NCI-H128 (cell line): Measurements from ENCODE around the gene SRM.
A peak's percentile ranks its signal among the peaks of the same experiment; 100 is the strongest.
"Not testable (repeated sequence)": the region's sequence is repeated elsewhere in the genome, so short reads cannot be mapped to it uniquely, and the experiment has no call there.

Experiments
- DNase-seq: peaks from one replicate; lab custom pipeline; 2025; ENCODE audit not compliant: unreplicated experiment; lab: John Stamatoyannopoulos, UW

The SRM gene

DNA sequence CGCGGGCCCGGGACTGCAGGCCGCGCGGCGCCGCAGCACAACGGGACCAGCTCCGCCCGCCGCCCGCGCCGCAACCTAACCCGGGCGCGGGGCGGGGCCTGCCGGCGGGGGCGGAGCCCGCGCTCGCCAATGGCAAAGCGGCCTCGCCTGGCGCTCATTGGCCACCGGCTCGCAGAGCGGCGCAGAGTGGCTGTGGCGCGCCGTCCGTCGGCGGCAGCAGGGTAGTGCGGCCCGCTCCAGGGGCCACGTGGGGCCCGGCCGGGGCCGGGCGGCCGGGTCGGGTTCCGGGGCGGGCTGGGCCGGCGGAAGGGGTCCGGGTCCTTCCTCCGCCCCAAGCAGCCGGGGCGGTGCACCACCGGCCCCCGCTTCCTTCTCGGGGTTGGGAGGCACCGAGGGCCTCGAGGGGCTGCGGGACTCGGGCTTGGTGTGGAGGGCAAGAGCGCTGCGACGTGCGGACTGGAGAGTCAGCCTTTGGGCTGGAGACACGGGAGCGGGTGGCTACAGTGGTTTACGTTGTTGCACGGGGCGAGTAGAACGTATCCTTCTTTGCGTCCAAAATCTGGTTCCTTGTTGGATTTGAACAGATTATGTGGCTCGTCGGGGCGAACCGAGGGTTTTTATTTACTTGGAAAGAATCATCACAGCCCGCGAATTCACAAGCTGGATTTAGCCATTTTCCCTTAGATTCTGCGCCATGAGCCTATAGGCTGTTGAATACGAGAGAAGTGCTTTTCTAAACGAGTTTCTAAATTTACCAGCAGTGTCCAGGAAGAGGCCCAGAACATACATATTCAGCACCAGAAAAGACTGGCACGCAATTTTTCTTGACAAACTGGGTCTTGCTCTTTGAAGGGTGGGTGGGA, at the start of gene SRM:
Gene SRM, minus strand, starts transcription at position 51 of the 863 bp plus-strand sequence. CDS start 75 bp downstream, outside the sequence.
- DNase-seq, result peak; percentile 89

DNA sequence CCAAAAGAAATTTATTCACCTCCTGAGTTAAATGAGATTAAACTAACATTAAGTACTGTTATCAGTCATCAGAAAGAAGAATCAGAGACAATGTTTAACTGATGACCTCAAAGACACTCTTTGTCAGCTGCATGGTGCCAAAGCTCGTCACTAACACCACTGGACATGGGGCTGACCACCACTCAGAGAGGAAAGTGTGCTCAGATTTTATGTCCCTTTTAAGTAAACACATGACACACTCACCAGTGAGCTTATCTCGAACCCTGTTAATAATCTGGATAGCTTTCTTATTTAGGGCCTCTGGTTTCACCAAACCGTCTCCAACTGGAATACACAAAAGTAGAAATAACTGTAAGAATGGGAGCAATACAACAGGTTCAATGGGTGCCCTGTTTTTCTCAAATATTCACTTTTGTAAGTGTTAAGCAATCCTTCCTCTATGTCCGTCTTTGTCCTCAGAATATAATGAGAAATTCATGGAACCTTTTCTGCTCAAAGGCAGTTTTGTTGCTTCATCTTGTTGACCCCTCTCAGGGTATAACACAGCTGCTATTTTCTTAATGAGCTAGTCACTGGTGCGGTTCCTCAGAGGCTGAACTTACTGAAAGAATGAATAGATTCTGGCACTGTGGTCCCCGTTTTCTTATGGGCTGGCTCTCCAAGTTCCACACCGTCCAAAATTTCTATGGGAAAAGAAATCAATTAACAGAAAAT, 49.4 kb upstream of the SRM start:
- no peak for DNase-seq

GRCh38 chr1:11107599-11107998, 47.8 kb upstream of the SRM start:
- no peak for DNase-seq

- DNase-seq, result no peak
Observed at GRCh38 chr1:11105586-11105985, 45.8 kb upstream of the SRM start.

- DNase-seq, result no peak
Observed at GRCh38 chr1:11101347-11101746, 41.5 kb upstream of the SRM start.

DNA sequence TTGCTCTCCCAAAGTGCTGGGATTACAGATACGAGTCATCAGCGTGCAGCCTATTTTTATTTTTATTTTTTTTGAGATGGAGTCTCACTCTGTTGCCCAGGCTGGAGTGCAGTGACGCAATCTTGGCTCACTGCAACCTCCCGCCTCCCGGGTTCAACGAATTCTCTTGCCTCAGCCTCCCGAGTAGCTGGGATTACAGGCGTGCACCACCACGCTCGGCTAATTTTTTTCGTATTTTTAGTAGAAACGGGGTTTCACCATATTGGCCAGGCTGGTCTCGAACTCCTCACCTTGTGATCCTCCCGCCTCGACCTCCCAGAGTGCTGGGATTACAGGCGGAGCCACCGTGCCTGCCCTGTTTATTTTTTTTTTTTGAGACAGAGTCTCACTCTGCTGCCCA, 41.0 kb upstream of the SRM start:
- DNase-seq, result not testable (repeated sequence)

GRCh38 chr1:11100149-11100493, 40.3 kb upstream of the SRM start:
- DNase-seq, result no peak

DNA sequence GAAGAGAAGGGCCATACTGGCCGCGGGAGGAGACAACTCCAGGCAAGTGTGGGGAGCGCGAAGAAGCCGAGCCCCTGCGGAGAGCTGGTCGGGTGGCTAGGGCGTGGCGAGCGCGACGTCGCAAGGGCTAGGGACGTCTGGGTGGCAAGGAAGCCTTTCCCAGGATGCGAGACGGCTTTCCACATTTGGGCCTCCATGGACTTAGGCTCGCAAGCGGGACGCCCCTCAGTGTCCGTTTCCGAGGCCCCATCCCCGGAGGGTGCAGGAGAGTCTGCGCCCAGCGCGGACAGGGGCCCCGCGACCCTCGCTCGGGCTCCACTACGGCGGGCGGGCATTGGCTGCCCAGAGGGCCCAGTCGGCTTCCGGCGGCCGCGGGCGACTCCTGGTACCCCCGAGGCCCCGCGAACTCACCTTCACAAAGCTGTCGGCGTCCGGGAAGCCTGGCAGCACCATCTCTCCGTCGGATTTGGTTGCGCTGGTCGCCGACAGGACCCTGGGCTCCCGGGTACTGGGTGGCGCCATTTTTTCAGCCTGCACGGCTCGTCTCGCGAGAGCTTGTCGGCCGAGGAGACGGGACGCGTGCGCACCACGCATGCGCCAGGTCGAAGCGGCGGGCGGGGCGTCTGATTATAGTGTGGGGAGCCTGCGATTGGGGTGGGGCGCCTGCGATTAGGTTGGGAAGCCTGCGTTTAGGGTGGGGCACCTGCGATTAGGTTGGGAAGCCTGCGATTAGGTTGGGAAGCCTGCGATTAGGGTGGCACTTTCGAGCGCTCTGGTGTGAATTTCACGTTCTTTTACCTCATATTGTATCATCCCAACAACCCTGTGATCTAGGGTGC, 39.7 kb upstream of the SRM start, which contains the start of gene EXOSC10:
Gene EXOSC10, minus strand, starts transcription at position 560 of the 839 bp plus-strand sequence. Its CDS starts 38 bp downstream, at position 522.
- peak; percentile 92 for DNase-seq

- no peak for DNase-seq
Observed at GRCh38 chr1:11098931-11099309, 39.1 kb upstream of the SRM start.

DNA sequence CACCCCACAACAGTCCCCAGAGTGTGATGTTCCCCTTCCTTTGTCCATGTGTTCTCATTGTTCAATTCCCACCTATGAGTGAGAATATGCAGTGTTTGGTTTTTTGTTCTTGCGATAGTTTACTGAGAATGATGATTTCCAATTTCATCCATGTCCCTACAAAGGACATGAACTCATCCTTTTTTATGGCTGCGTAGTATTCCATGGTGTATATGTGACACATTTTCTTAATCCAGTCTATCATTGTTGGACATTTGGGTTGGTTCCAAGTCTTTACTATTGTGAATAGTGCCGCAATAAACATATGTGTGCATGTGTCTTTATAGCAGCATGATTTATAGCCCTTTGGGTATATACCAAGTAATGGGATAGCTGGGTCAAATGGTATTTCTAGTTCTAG, 24.0 kb upstream of the SRM start:
- not testable (repeated sequence) for DNase-seq

DNA sequence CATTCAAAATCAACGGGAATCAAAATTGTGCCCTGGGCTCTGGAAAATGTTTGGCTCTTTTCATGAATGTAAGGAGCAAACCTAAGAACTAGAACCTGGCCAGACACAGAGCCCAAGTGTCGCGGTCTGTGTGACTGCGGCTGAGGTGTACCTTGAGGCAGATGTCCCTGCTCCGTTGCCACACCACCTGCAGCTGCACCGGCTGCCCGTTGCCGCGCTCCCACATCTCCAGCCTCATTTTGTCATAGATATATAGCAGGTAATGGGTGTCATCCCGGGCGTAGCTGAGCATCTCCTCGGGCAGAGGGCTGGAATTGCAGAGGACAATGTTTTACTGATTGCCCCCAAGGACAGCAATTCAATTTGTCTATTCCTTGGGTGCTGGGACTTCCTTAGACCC, 21.1 kb upstream of the SRM start:
- DNase-seq, result no peak

- DNase-seq, result no peak
Observed at GRCh38 chr1:11078631-11079030, 18.8 kb upstream of the SRM start.

- DNase-seq, result not testable (repeated sequence)
Observed at GRCh38 chr1:11073398-11073797, 13.6 kb upstream of the SRM start.

GRCh38 chr1:11072216-11072917, 12.5 kb upstream of the SRM start:
- peak; percentile 82 for DNase-seq

- peak; percentile 85 for DNase-seq
Observed at GRCh38 chr1:11071463-11072215, 11.8 kb upstream of the SRM start.

DNA sequence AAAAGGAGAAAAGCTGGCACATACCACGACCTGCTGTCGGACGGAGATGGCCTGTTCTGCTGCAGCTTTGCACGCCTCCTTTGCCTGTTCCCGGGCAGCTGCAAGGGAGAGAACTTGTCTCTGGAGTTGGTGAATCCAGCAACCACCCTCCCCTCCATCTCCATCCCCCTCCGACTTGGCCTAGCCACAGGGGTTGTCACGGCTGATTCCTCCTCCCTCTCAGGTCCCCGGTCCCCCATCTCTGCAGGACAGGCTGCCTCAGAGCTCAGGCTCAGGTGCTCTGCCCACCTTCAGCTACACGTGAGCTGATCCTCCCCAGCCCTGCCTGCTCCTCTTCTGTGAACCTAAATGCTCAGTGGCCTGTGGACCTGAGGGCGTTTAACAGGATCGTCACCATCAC, 11.1 kb upstream of the SRM start:
- DNase-seq, result no peak

- DNase-seq, result no peak
Observed at GRCh38 chr1:11068600-11069473, 9.0 kb upstream of the SRM start.

GRCh38 chr1:11067716-11068599, 8.1 kb upstream of the SRM start:
- no peak for DNase-seq
